H1 (cell line): Measurements from ENCODE around the gene KRT83. TPM values are rescaled to one million over a fixed set of nuclear protein-coding genes. Genes with fewer than 3 reads are reported as not detected.

ENCODE experiments used
- POLR2AphosphoS5 ChIP-seq: IDR thresholded peaks from 2 replicates; pipeline ENCODE4 v1.6.1; 2011; ENCODE audit warnings: low read depth, low read length
- RFX5 ChIP-seq: IDR thresholded peaks from 2 replicates; pipeline ENCODE4 v1.6.1; 2011; ENCODE audit warnings: low read depth, low read length, improper control_type of control experiment, borderline replicate concordance
- SIN3A ChIP-seq, 2 experiments: IDR thresholded peaks in 1 of 2; conservative IDR thresholded peaks in 1 of 2; 2 replicates each; pipeline ENCODE4 v1.6.1; 2011 to 2012; ENCODE audit warnings: low read length in 2 of 2, improper control_type of control experiment in 1 of 2, low read depth in 1 of 2, mild to moderate bottlenecking in 1 of 2
- SRF ChIP-seq: IDR thresholded peaks from 2 replicates; pipeline ENCODE4 v1.6.1; 2011; ENCODE audit warnings: mild to moderate bottlenecking, low read depth, low read length, moderate library complexity
- TAF7 ChIP-seq: optimal IDR thresholded peaks from 2 replicates; pipeline ENCODE3; 2011; ENCODE audit warnings: low read depth, mild to moderate bottlenecking, inconsistent platforms, low read length, moderate library complexity, borderline replicate concordance
- polyA plus RNA-seq, 7 experiments: library from polyadenylated mRNA; depleted of rRNA in 3 of 7; stranded (reverse) in 5 of 7; unstranded in 2 of 7; fragments of >200 nt in 5 of 7; fragments of 200-250 nt in 2 of 7; gene quantifications; 1 replicate in 5 of 7; 2 replicates in 1 of 7; 4 replicates in 1 of 7; pipeline versions ENCODE4 v1.2.1 to v1.2.3, GENCODE V29; 2011 to 2013; ENCODE audit warnings: missing spikeins in 2 of 7, mixed read lengths in 2 of 7
- total RNA-seq: library from RNA; stranded (reverse); fragmentation: NEBNext Ultra II Directional; extraction: Animal tissue kit (Norgen Biotek cat#: 25700); gene quantifications from 2 replicates; pipeline ENCODE4 v1.2.1, GENCODE V29; 2021
- TF ChIP-seq, protein P1 (sequence below): fragments of 300-600 bp; sonication (generic); IDR thresholded peaks from 2 replicates; pipeline ENCODE4 v1.7.1; 2012; ENCODE audit warnings: low read length, moderate library complexity, mild to moderate bottlenecking, inconsistent platforms; ENCODE audit not compliant: insufficient replicate concordance
- TF ChIP-seq, protein P2 (sequence below): IDR thresholded peaks from 2 replicates; pipeline ENCODE4 v1.6.1; 2012; ENCODE audit warnings: inconsistent platforms

Gene KRT83
- total and polyA plus RNA-seq, 2 of the 8 experiments (the other 6 are each of a cell fraction or from before 2014, with no cell fraction given) = not detected

DNA sequence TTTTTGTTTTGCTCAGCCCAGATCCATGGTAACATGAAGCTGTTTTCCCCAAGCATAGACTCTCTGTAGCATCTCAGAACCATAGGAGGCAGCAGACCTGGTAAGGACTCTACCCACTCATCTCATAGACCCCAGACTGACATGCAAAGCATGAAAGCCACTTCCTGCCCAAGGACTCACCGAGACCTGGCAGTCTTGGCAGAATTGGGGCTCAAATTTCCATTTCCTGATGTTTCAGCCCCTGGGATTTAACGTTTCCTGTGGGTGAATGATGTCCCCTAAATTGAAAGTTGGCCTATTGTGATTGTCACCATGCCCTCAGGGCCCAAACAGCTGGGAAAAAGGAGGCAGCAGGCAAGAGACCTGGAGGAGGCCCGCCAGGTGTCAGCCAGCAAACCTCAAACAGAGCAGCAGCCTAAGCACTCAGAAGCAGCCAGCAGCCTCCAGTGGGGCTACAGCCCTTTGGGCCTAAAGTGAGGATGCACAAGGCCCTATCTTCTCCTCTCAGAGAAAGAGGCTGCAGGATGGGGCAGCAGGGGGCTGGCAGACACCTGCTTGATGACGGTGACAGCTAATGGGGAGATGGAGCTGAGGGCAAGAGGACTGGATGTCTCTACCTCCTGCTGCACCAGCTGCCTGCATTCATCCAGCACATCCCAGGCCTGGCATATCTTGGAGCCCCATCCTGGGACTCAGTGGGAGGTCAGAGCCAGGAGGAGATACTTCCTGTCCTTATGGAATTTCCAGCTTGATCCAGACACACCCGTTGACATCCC is 37.6 kb upstream of the KRT83 start (continued):
- TF ChIP-seq, protein P1, sequence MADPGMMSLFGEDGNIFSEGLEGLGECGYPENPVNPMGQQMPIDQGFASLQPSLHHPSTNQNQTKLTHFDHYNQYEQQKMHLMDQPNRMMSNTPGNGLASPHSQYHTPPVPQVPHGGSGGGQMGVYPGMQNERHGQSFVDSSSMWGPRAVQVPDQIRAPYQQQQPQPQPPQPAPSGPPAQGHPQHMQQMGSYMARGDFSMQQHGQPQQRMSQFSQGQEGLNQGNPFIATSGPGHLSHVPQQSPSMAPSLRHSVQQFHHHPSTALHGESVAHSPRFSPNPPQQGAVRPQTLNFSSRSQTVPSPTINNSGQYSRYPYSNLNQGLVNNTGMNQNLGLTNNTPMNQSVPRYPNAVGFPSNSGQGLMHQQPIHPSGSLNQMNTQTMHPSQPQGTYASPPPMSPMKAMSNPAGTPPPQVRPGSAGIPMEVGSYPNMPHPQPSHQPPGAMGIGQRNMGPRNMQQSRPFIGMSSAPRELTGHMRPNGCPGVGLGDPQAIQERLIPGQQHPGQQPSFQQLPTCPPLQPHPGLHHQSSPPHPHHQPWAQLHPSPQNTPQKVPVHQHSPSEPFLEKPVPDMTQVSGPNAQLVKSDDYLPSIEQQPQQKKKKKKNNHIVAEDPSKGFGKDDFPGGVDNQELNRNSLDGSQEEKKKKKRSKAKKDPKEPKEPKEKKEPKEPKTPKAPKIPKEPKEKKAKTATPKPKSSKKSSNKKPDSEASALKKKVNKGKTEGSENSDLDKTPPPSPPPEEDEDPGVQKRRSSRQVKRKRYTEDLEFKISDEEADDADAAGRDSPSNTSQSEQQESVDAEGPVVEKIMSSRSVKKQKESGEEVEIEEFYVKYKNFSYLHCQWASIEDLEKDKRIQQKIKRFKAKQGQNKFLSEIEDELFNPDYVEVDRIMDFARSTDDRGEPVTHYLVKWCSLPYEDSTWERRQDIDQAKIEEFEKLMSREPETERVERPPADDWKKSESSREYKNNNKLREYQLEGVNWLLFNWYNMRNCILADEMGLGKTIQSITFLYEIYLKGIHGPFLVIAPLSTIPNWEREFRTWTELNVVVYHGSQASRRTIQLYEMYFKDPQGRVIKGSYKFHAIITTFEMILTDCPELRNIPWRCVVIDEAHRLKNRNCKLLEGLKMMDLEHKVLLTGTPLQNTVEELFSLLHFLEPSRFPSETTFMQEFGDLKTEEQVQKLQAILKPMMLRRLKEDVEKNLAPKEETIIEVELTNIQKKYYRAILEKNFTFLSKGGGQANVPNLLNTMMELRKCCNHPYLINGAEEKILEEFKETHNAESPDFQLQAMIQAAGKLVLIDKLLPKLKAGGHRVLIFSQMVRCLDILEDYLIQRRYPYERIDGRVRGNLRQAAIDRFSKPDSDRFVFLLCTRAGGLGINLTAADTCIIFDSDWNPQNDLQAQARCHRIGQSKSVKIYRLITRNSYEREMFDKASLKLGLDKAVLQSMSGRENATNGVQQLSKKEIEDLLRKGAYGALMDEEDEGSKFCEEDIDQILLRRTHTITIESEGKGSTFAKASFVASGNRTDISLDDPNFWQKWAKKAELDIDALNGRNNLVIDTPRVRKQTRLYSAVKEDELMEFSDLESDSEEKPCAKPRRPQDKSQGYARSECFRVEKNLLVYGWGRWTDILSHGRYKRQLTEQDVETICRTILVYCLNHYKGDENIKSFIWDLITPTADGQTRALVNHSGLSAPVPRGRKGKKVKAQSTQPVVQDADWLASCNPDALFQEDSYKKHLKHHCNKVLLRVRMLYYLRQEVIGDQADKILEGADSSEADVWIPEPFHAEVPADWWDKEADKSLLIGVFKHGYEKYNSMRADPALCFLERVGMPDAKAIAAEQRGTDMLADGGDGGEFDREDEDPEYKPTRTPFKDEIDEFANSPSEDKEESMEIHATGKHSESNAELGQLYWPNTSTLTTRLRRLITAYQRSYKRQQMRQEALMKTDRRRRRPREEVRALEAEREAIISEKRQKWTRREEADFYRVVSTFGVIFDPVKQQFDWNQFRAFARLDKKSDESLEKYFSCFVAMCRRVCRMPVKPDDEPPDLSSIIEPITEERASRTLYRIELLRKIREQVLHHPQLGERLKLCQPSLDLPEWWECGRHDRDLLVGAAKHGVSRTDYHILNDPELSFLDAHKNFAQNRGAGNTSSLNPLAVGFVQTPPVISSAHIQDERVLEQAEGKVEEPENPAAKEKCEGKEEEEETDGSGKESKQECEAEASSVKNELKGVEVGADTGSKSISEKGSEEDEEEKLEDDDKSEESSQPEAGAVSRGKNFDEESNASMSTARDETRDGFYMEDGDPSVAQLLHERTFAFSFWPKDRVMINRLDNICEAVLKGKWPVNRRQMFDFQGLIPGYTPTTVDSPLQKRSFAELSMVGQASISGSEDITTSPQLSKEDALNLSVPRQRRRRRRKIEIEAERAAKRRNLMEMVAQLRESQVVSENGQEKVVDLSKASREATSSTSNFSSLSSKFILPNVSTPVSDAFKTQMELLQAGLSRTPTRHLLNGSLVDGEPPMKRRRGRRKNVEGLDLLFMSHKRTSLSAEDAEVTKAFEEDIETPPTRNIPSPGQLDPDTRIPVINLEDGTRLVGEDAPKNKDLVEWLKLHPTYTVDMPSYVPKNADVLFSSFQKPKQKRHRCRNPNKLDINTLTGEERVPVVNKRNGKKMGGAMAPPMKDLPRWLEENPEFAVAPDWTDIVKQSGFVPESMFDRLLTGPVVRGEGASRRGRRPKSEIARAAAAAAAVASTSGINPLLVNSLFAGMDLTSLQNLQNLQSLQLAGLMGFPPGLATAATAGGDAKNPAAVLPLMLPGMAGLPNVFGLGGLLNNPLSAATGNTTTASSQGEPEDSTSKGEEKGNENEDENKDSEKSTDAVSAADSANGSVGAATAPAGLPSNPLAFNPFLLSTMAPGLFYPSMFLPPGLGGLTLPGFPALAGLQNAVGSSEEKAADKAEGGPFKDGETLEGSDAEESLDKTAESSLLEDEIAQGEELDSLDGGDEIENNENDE = no peak
- TF ChIP-seq RFX5 (no peak), SRF (no peak), SIN3A (conservative IDR thresholded peaks at IDR 0.05 in 1 of 2, IDR thresholded peaks at IDR 0.05 in 1 of 2; ENCODE audit: low read depth in 1 of 2, low read length in 2 of 2) (no peak), TAF7 (no peak), POLR2AphosphoS5 (no peak)
- TF ChIP-seq, protein P2, sequence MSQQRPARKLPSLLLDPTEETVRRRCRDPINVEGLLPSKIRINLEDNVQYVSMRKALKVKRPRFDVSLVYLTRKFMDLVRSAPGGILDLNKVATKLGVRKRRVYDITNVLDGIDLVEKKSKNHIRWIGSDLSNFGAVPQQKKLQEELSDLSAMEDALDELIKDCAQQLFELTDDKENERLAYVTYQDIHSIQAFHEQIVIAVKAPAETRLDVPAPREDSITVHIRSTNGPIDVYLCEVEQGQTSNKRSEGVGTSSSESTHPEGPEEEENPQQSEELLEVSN = no peak
- TF ChIP-seq, all 59 proteins: peak for 0
